Measurements from ENCODE around the gene ITGB4. TPM values are rescaled to one million over a fixed set of nuclear protein-coding genes. Genes with fewer than 3 reads are reported as not detected.

ITGB4 gene
- 0.06 TPM in 1 of 2 replicates, not detected in the other for total RNA-seq (2014; rRNA removed; shearing (Covaris generic))

- in situ Hi-C loops (cut with HindIII; ENCODE audit: low sequenced_read_pairs), result no loop called here
These were observed at the start of gene ITGB4 for GRCh38 chr17:75720656-75721462. TSS of gene ITGB4 (plus strand) at chr17:75721459. CDS start at chr17:75724704, 3,245 bp downstream.

GRCh38 chr17:75672011-75672410, 49.2 kb upstream of the ITGB4 start:
- in situ Hi-C loops (cut with HindIII; ENCODE audit: low sequenced_read_pairs), result no loop called here

More at GRCh38 chr17:75720656-75721462, at the start of gene ITGB4:
- no peak for DNase-seq (ENCODE audit: low spot score)

GRCh38 chr17:75673487-75673886, 47.8 kb upstream of the ITGB4 start:
- no peak for DNase-seq (ENCODE audit: low spot score)
- in situ Hi-C loops (cut with HindIII; ENCODE audit: low sequenced_read_pairs), result no loop called here

More at GRCh38 chr17:75672011-75672410, 49.2 kb upstream of the ITGB4 start:
- DNase-seq (ENCODE audit: low spot score), result no peak

- DNase-seq (ENCODE audit: low spot score), result no peak
- in situ Hi-C loops (cut with HindIII; ENCODE audit: low sequenced_read_pairs), result no loop called here
These were observed 44.8 kb upstream of the ITGB4 start for GRCh38 chr17:75676461-75676860.

- in situ Hi-C loops (cut with HindIII; ENCODE audit: low sequenced_read_pairs), result no loop called here
- no peak for DNase-seq (ENCODE audit: low spot score)
These were observed 41.5 kb upstream of the ITGB4 start for GRCh38 chr17:75679706-75680211.

- in situ Hi-C loops (cut with HindIII; ENCODE audit: low sequenced_read_pairs), result no loop called here
These were observed 40.8 kb upstream of the ITGB4 start for GRCh38 chr17:75680431-75680830.

GRCh38 chr17:75681289-75681688, 40.0 kb upstream of the ITGB4 start:
- in situ Hi-C loops (cut with HindIII; ENCODE audit: low sequenced_read_pairs), result no loop called here
- DNase-seq (ENCODE audit: low spot score), result no peak

More at GRCh38 chr17:75680431-75680830, 40.8 kb upstream of the ITGB4 start:
- DNase-seq (ENCODE audit: low spot score), result no peak

GRCh38 chr17:75683583-75683982, 37.7 kb upstream of the ITGB4 start:
- in situ Hi-C loops (cut with HindIII; ENCODE audit: low sequenced_read_pairs), result no loop called here
- no peak for DNase-seq (ENCODE audit: low spot score)

- no peak for DNase-seq (ENCODE audit: low spot score)
- in situ Hi-C loops (cut with HindIII; ENCODE audit: low sequenced_read_pairs), result no loop called here
These were observed 37.0 kb upstream of the ITGB4 start for GRCh38 chr17:75684249-75684648.

- in situ Hi-C loops (cut with HindIII; ENCODE audit: low sequenced_read_pairs), result no loop called here
- DNase-seq (ENCODE audit: low spot score), result no peak
These were observed 36.3 kb upstream of the ITGB4 start for GRCh38 chr17:75684924-75685323.

GRCh38 chr17:75685499-75685898, 35.8 kb upstream of the ITGB4 start:
- DNase-seq (ENCODE audit: low spot score), result no peak
- in situ Hi-C loops (cut with HindIII; ENCODE audit: low sequenced_read_pairs), result no loop called here

GRCh38 chr17:75688209-75688825, 32.9 kb upstream of the ITGB4 start:
- in situ Hi-C loops (cut with HindIII; ENCODE audit: low sequenced_read_pairs), result no loop called here
- DNase-seq (ENCODE audit: low spot score), result no peak

GRCh38 chr17:75689441-75689873, 31.8 kb upstream of the ITGB4 start:
- in situ Hi-C loops (cut with HindIII; ENCODE audit: low sequenced_read_pairs), result no loop called here
- DNase-seq (ENCODE audit: low spot score), result no peak

GRCh38 chr17:75691371-75691791, 29.9 kb upstream of the ITGB4 start:
- no peak for DNase-seq (ENCODE audit: low spot score)
- in situ Hi-C loops (cut with HindIII; ENCODE audit: low sequenced_read_pairs), result no loop called here

GRCh38 chr17:75691801-75692626, 29.2 kb upstream of the ITGB4 start:
- peak; percentile 45 for DNase-seq (ENCODE audit: low spot score)
- in situ Hi-C loops (cut with HindIII; ENCODE audit: low sequenced_read_pairs), result no loop called here

- in situ Hi-C loops (cut with HindIII; ENCODE audit: low sequenced_read_pairs), result no loop called here
These were observed 28.3 kb upstream of the ITGB4 start for GRCh38 chr17:75692976-75693375.

GRCh38 chr17:75693500-75694481, 27.5 kb upstream of the ITGB4 start:
- peak; percentile 96 for DNase-seq (ENCODE audit: low spot score)
- in situ Hi-C loops (cut with HindIII; ENCODE audit: low sequenced_read_pairs), result no loop called here

More at GRCh38 chr17:75692976-75693375, 28.3 kb upstream of the ITGB4 start:
- peak; percentile 70 for DNase-seq (ENCODE audit: low spot score)

GRCh38 chr17:75694536-75694935, 26.7 kb upstream of the ITGB4 start:
- in situ Hi-C loops (cut with HindIII; ENCODE audit: low sequenced_read_pairs), result no loop called here
- DNase-seq (ENCODE audit: low spot score), result peak; percentile 66
